ENCODE measurements around the gene PRPF6.

GRCh38 chr20:64047046-64047389 is 66.1 kb downstream of the PRPF6 start:
- no peak for TF ChIP-seq CTCF (IDR thresholded peaks at IDR 0.05)
- TF ChIP-seq ZFX (IDR thresholded peaks at IDR 0.05; ENCODE audit: borderline replicate concordance), result no peak

All from 22Rv1 (cell line).